SK-N-SH treated with all-trans-retinoic acid at 6 μM for 48 hours (cell line): ENCODE data around the gene INTS3.

Experiments
- PPARA ChIP-seq: fragments of 250-450 bp; sonication (Bioruptor Pico); IDR thresholded peaks from 2 replicates; pipeline ENCODE4 v1.5.0; 2020; ENCODE audit warnings: mild to moderate bottlenecking, borderline replicate concordance
- TOX ChIP-seq: fragments of 250-450 bp; sonication (Bioruptor Pico); IDR thresholded peaks from 2 replicates; pipeline ENCODE4 v1.8.0; 2021; ENCODE audit warnings: mild to moderate bottlenecking, moderate library complexity, borderline replicate concordance

DNA sequence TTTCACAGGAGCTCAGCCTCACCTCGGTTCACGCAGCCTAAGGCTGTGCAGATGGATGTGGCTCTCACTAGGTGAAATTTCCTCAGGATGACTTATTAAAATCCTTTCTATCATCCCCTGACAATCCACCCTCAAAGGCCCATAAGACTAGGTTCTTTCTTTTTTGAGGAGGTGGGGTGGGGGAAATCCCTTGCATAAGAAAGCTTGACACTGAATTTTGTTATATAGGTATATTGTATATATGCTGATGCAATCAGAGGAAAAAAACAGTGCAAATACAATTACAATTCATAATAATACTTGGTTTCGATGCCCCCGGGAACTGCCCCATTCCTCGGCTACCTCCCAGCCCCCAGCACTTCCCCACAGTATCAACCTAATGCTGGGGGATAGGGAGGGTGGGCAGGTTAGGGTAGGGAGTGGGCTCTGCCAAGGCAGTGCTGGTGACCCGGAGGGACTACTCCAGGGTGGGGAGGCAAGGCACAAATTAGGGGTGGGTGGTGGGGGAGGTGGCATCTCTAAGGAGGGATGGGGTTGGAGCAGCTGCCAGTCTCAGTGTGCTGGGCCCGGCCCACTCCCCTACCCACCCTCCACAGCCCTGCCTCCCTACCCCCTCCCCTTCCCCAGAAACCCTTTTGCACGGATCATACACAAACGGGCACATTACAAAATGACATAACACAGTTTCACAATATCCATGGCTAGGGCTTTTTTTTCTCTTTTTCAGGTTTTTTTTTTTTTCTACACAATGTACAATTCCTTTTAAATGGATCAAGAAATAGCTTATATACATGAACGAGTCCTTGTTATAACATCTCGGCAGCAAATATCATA lies 78.3 kb downstream of the INTS3 start:
- TF ChIP-seq PPARA (no peak), TOX (CRISPR knock-in tag) (no peak)
